DOHH2 (cell line): Measurements from ENCODE around the gene GABRG3.
"Not testable (repeated sequence)": the region's sequence is repeated elsewhere in the genome, so short reads cannot be mapped to it uniquely, and the experiment has no call there.

ENCODE experiments used
- H3F3A ChIP-seq: fragments of 200-600 bp; sonication (generic), shearing (Covaris generic); 2 replicates; pipeline ENCODE4 v1.6.0; 2016; ENCODE audit warnings: antibody characterized with exemption, mild to moderate bottlenecking; ENCODE audit not compliant: control insufficient read depth, insufficient read depth
- H3K27ac ChIP-seq: fragments of 200-600 bp; sonication (generic); 2 replicates; pipeline ENCODE4 v1.5.1; 2014; ENCODE audit warnings: low read depth, mild to moderate bottlenecking, low read length, moderate library complexity
- H3K27me3 ChIP-seq: fragments of 200-600 bp; sonication (generic); 2 replicates; pipeline ENCODE4 v1.6.1; 2014; ENCODE audit warnings: mild to moderate bottlenecking, low read length, mixed read lengths; ENCODE audit not compliant: control insufficient read depth
- H3K36me3 ChIP-seq: fragments of 200-600 bp; sonication (generic); 2 replicates; pipeline ENCODE4 v1.6.1; 2014; ENCODE audit warnings: mild to moderate bottlenecking, low read length, moderate library complexity, mixed read lengths; ENCODE audit not compliant: control insufficient read depth
- H3K4me1 ChIP-seq: fragments of 200-600 bp; sonication (generic); 2 replicates; pipeline ENCODE4 v1.6.1; 2014; ENCODE audit warnings: mild to moderate bottlenecking, low read length, mixed read lengths; ENCODE audit not compliant: control insufficient read depth
- H3K4me2 ChIP-seq: fragments of 200-600 bp; sonication (generic); 2 replicates; pipeline ENCODE4 v1.6.0; 2014; ENCODE audit warnings: mild to moderate bottlenecking, low read length, moderate library complexity
- H3K4me3 ChIP-seq: fragments of 200-600 bp; sonication (generic); 2 replicates; pipeline ENCODE4 v1.5.1; 2014; ENCODE audit warnings: mild to moderate bottlenecking, low read length, mixed read lengths
- H3K79me2 ChIP-seq: fragments of 200-600 bp; sonication (generic); 2 replicates; pipeline ENCODE4 v1.6.1; 2014; ENCODE audit warnings: mild to moderate bottlenecking, low read length, mixed read lengths; ENCODE audit not compliant: control insufficient read depth
- H3K9me2 ChIP-seq: fragments of 200-600 bp; sonication (generic); replicated peaks from 2 replicates; pipeline ENCODE4 v1.6.1; 2014; ENCODE audit warnings: mild to moderate bottlenecking, low read length, mixed read lengths; ENCODE audit not compliant: control insufficient read depth
- H3K9me3 ChIP-seq: fragments of 200-600 bp; sonication (generic); 2 replicates; pipeline ENCODE4 v1.6.1; 2014; ENCODE audit warnings: antibody characterized with exemption, low read length, mixed read lengths; ENCODE audit not compliant: control insufficient read depth, insufficient read depth
- H4K20me1 ChIP-seq: fragments of 200-600 bp; sonication (generic); 2 replicates; pipeline ENCODE4 v1.6.0; 2014; ENCODE audit warnings: low read depth, mild to moderate bottlenecking, antibody characterized with exemption, low read length, moderate library complexity; ENCODE audit not compliant: control insufficient read depth, insufficient read depth
- EZH2phosphoT487 ChIP-seq: fragments of 200-600 bp; sonication (generic); IDR thresholded peaks from 2 replicates; pipeline ENCODE4 v1.6.1; 2017; ENCODE audit warnings: borderline replicate concordance, mild to moderate bottlenecking, antibody characterized with exemption, low read length, moderate library complexity, mixed read lengths
- TF ChIP-seq, protein P1 (sequence below): fragments of 200-600 bp; sonication (generic); IDR thresholded peaks from one replicate; pipeline ENCODE4 v1.5.1; 2014; ENCODE audit warnings: antibody characterized with exemption, mild to moderate bottlenecking, low read depth, low read length; ENCODE audit not compliant: poor library complexity, severe bottlenecking

GABRG3 gene

DNA sequence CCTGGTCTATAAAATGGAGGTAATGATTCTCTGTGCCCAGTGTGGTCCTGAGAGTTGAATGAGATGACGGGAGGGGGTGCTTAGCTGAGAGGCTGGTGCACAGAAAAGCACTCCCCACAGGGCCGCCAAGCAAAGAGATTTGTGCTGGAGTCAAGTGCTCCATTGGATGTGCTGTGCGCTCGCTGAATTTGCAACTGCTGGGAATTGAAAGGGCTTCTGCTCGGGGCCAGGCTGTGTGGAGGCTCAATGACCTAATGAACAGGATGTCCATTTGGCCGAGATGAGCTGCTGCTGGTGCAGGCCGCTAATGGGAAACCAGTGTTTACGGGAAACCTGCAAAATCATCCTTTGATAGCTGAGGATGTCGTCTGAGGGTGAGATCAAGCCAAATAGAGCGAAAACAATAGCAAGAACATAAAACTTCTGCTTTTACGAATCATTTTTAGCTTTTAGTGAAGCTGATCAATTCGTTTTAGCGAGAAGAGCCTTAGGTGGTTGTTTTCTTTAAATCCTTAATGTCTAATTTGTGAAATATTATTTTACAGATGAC is 211.7 kb downstream of the GABRG3 start:
- Histone ChIP-seq H3K4me2 (no peak overlapping the region), H3K9me3 (peaks cover 3% of the 10 kb centered on the region; the same call in 1 of the 2 replicates), H4K20me1 (no peaks in the 10 kb centered on the region), H3F3A (no peaks in the 10 kb centered on the region), H3K4me3 (no peak overlapping the region), H3K36me3 (no peaks in the 10 kb centered on the region), H3K27me3 (no peaks in the 10 kb centered on the region), H3K27ac (no peak overlapping the region), H3K9me2 (no peaks in the 10 kb centered on the region), H3K79me2 (no peaks in the 10 kb centered on the region), H3K4me1 (no peaks in the 10 kb centered on the region)
- TF ChIP-seq, protein P1, sequence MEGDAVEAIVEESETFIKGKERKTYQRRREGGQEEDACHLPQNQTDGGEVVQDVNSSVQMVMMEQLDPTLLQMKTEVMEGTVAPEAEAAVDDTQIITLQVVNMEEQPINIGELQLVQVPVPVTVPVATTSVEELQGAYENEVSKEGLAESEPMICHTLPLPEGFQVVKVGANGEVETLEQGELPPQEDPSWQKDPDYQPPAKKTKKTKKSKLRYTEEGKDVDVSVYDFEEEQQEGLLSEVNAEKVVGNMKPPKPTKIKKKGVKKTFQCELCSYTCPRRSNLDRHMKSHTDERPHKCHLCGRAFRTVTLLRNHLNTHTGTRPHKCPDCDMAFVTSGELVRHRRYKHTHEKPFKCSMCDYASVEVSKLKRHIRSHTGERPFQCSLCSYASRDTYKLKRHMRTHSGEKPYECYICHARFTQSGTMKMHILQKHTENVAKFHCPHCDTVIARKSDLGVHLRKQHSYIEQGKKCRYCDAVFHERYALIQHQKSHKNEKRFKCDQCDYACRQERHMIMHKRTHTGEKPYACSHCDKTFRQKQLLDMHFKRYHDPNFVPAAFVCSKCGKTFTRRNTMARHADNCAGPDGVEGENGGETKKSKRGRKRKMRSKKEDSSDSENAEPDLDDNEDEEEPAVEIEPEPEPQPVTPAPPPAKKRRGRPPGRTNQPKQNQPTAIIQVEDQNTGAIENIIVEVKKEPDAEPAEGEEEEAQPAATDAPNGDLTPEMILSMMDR, result no peak
- no peak for TF ChIP-seq EZH2phosphoT487

DNA sequence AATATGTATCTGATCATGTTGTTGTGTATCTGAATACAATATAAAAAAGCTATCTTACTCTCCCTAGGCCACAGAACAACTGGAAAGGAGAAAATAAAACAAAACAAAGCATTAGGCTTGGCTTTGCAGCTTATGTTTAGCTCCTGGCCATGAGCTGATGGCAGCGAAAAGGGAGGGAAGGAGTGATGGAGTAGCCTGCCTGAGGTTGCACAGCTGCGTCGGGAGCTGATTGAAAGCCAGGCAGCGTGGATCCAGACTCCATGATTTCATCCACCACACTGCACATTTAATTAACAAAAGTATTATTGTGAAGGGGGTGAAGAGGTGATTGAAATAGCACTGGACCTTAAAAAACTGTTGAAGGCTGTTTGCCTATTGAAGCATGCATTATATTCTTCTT is 212.2 kb downstream of the GABRG3 start:
- H3K27ac ChIP-seq, result no peak overlapping the region
- no peak overlapping the region for H3K4me3 ChIP-seq
- H3F3A ChIP-seq, result no peaks in the 10 kb centered on the region
- H3K79me2 ChIP-seq, result no peaks in the 10 kb centered on the region
- no peaks in the 10 kb centered on the region for H3K4me1 ChIP-seq
- no peak for TF ChIP-seq EZH2phosphoT487
- TF ChIP-seq, protein P1, result no peak
- no peaks in the 10 kb centered on the region for H4K20me1 ChIP-seq
- no peaks in the 10 kb centered on the region for H3K27me3 ChIP-seq
- no peaks in the 10 kb centered on the region for H3K9me2 ChIP-seq
- no peaks in the 10 kb centered on the region for H3K36me3 ChIP-seq
- H3K4me2 ChIP-seq, result no peak overlapping the region
- H3K9me3 ChIP-seq, result peaks cover 3% of the 10 kb centered on the region; the same call in 1 of the 2 replicates

DNA sequence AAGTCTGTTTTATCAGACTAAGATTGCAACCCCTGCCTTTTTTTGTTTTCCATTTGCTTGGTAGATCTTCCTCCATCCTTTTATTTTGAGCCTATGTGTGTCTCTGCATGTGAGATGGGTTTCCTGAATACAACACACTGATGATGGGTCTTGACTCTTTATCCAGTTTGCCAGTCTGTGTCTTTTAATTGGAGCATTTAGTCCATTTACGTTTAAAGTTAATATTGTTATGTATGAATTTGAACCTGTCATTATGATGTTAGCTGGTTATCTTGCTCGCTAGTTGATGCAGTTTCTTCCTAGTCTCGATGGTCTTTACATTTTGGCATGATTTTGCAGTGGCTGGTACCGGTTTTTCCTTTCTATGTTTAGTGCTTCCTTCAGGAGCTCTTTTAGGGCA is 220.5 kb downstream of the GABRG3 start:
- not testable (repeated sequence) for H3K4me1 ChIP-seq, H3K79me2 ChIP-seq, H3F3A ChIP-seq, H3K9me3 ChIP-seq, H3K4me3 ChIP-seq, H3K9me2 ChIP-seq, H3K4me2 ChIP-seq, H3K36me3 ChIP-seq, H4K20me1 ChIP-seq, H3K27me3 ChIP-seq, H3K27ac ChIP-seq

DNA sequence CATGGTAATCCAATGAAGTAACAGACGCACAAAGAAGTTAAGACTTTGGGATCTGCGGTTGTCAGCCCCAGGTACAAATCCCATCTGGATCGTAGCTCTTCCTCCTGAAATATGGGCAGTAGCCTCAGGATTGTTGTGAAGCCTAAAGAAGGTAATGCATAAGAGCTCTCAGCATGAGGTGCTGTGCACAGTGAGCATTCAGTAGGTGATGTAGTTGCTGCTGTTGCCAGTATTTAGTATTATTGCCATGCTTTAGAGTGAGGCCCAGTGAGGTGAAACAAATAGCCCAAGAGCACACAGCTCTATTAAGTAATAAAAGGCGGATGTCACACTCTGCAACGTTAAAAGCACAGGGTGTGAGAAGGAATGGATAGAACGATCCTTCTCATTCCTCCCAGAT is 225.7 kb downstream of the GABRG3 start:
- Histone ChIP-seq H3F3A (no peaks in the 10 kb centered on the region), H3K36me3 (no peaks in the 10 kb centered on the region), H4K20me1 (no peaks in the 10 kb centered on the region), H3K9me3 (peaks cover 8% of the 10 kb centered on the region; the same call in 1 of the 2 replicates), H3K9me2 (no peaks in the 10 kb centered on the region), H3K4me3 (no peak overlapping the region), H3K4me1 (no peaks in the 10 kb centered on the region), H3K27ac (no peak overlapping the region), H3K27me3 (no peaks in the 10 kb centered on the region), H3K79me2 (no peaks in the 10 kb centered on the region), H3K4me2 (no peak overlapping the region)
- no peak for TF ChIP-seq EZH2phosphoT487
- TF ChIP-seq, protein P1, result no peak
